Measurements from ENCODE around the gene CEACAM21.

Gene CEACAM21

DNA sequence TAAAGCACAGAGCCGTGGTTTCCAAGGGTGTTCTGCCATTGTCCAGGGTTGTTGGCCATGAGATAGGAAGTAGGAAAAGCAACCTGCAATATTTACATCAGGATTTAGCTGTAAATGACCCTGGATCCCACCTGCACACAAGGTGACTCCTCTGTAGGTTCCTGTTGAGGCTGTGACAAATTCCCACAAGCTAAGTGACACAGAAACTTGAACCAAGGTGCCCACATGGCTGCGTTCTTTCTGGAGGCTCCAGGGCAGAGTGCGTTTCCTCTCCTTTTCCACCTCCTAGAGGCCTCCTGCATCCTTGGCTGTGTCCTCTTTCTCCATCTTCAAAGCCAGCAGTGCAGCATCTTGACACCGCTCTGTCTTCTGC lies 11.9 kb downstream of the CEACAM21 start:
- DNase-seq = no peak

DNA sequence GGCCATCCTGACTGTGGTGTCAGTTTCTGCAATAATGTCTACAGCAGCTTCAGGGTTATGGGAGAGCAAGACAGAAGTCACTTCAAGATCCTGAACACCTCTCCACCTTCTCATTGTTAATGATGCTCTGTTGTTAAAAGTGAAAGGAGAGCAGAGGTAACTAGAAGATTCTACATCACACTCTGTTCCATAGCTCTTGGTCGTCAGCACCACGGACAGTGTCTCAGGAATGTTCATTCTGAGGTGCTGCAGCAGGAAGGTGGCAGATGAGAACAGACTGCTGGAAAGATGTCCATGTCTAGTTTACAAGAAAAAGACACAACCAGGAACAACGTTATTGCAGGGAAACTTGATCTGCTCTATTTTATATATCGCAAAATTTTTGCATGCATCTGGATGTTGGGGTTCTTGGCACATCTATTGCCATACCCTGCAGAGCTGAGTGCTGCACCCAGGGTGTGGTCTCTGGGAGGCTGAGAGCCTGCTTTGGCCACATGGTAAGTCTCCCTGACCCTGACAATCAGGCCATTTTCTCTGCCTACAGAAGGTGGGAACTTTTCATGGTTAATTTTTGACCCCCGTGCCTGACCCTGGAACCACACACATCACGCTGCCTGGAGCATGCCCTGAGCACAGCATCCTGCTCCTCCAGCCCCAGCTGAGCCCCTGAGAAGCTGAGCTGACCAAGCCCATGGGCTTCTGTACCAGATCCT lies 12.7 kb downstream of the CEACAM21 start:
- DNase-seq = peak; percentile 29

GRCh38 chr19:41589371-41589770 lies 13.4 kb downstream of the CEACAM21 start:
- no peak for DNase-seq

- DNase-seq = no peak
Observed at GRCh38 chr19:41590936-41591335, 15.0 kb downstream of the CEACAM21 start.

DNA sequence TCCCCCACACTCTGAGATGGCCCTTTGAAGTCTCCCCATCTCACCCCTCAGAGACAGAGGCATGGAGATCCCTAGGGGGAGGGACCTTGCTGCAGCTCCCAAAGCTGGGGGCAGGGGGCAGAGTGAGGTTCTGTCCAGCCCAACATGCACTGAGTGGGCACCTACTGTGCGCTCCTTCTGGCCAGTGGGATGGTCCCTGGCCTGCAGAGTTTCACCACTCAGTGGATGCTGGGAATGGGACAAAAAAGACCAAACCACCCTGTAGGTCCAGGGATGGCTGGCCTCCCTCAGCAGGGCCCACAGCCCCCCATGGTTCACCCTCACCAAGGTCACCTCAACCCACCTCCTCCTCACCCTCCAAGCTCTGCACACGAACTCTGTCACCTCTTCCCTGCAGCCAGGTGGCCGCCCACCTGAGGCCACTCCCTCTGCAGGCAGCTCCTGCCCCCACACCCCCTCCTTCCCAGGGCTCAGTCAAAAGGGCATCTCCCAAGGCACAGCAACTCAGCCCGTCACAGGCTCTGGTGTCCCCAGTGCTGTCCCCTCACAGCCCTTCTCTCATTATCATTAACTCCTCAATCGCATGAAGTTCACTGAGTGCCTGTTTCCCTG lies 16.1 kb downstream of the CEACAM21 start:
- no peak for DNase-seq

GRCh38 chr19:41595258-41595889 lies 19.4 kb downstream of the CEACAM21 start:
- DNase-seq = peak; percentile 90

DNA sequence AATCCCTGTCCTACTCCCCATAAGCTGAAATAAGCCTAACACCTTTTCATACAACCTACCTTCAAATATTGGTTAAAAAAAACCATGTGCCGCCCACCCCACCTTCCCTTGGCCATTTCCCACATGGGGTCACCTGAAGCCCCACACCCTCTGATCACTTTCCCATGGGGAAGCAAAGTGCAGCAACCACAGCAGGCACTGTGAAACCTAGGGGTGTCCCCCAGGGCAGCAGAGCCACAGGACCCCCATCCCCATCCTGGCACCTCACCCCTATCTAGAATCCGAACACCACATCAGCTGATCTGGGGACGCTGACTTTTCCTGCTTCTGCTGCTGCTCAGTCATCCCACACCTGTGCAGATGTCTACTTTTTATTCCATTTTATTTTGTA lies 19.9 kb downstream of the CEACAM21 start:
- no peak for DNase-seq

- DNase-seq = peak; percentile 83
Observed at GRCh38 chr19:41597600-41598041, 21.7 kb downstream of the CEACAM21 start.

- no peak for DNase-seq
Observed at GRCh38 chr19:41599175-41599966, 23.4 kb downstream of the CEACAM21 start.

- no peak for DNase-seq
Observed at GRCh38 chr19:41601771-41602170, 25.8 kb downstream of the CEACAM21 start.

DNA sequence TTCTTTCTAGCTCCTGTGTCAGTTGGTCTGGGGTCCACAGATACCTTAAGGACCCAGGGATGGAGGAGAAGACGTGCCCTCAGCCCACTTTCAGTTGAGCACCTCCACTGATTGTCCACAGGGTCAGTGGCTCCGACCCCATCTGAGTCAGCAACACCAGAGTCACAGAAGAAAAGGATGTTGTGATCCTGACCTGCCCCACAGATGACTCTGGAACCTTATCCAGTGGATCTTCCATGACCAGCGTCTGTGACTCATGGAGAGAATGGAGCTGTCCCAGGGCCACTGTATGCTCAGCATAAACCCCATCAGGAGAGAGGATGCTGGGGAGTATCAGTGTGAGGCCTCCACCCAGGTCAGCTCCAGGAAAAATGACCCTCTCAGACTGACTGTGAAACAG lies 28.9 kb downstream of the CEACAM21 start:
- no peak for DNase-seq

DNA sequence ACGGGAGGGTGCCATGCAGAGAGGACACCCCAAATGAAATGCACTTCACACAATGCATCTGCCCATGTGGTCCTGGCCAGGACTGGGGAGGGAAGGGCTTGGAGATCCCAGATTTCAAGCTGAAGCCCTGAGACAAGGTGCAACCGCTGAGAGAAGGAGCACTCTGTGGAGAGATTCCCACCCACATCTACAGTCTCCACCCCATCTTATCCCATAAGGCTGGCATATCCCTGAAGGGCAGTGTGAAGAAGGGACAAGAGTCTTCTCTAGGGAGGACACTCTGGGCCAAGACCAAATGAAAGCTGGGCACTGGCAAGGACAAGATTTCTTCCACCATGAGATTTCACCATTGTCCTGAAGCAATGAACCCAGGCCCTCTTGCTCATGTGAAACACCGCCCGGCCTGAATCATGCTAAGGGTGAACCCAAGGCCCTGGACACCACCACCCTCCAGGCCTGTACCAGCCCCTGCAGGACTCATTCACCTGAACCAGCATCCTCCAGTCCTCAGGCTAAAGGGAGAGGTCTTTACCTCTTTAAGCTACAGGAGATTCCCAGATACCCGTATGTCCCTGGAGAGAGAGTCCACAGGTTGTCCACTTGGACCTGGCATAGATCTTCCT lies 30.4 kb downstream of the CEACAM21 start:
- no peak for DNase-seq

GRCh38 chr19:41607668-41608067 lies 31.7 kb downstream of the CEACAM21 start:
- DNase-seq = no peak

DNA sequence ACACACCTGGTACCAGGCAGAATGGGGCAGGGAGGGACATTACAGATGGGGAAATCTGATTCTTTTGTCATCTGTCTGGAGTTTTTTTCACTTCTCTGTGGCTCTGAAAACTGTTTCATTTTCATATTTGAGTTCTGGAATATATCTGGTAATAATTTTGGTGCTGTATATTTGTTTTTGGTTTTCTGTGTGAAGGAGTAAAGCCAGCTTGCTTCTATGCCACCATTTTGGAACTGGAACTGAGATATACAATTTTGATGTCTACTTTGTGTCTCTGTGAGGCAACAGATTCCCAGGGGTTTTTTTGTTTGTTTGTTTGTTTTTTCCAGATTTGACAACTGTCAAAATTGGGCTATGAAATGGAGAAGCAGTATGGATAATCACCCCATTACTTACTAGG lies 34.8 kb downstream of the CEACAM21 start:
- DNase-seq = no peak

DNA sequence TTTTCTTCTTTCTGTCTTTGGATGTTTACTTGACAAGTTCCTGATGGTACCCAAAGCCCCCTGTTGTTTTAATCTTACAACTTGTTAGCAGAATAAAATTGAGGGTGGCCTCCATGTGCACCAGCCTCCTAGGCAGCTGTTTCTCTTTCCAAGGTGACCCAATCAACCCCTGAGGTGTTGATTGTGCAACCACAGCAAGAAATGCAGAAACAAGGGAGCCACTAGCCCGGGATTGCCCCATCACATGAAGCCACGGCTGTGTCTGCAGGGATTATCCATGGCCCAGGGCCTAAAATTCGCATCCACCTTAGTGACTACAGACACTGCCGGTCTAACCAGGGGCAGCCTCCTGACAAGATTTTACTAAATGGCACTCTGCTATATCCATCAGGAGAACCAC lies 36.5 kb downstream of the CEACAM21 start:
- no peak for DNase-seq

DNA sequence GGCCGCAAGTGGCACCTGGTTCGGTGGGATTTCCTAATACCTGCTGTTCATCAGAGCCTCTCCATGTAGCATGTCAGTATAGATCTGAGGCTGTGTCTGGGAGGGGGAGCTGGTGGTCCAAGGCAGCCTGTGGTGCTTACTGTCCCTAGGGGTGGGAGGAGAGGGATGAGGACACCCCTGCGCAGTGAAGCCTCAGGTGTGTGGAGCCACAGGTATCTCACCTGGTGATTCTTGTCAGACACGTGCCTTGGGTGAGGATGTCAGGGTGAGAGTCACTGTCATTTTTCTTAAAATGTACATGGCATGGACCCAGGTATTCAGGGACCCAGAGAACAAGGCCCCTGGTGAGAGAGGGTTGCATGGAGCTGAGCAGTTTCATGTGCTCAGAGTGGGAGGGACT lies 39.2 kb downstream of the CEACAM21 start:
- no peak for DNase-seq

- peak; percentile 34 for DNase-seq
Observed at GRCh38 chr19:41616792-41617621, 41.0 kb downstream of the CEACAM21 start.

DNA sequence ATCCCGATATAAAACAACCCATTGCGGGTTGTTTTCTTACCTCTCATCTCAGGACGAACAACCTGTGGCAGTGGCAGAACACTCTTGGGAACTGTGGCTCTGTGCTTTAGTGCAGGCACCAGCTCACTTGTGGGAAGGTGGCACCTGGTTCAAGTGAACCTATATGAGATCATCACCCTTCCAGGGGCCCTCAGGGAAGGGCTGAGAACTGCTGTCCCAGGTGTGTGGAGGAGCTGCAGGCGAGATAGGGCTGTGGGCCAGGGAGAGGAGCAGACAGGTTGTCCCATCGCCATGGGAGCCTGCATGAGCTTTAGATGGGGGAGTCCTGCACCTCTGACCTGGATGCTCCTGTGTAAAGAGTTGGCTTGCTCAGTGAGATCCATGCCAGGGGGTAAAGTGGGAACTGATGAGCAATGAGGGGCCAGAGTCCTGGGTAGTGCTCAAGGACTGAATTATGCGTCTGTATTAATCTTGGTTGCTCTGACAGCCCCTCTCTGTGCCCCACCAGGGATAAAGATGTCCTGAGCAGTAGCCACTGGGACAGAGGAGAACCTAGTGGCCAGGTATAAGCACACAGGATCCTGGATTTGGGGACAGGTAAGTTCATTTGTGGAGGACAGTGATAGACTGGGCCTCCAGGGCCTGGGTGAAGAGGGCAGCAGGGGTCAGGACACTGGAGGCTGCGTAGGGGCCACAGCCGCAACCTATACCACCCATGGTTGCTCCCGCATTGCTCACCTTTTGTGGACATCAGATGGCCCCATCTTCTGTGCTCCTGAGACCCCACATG lies 42.2 kb downstream of the CEACAM21 start:
- no peak for DNase-seq

- no peak for DNase-seq
Observed at GRCh38 chr19:41619018-41619556, 43.1 kb downstream of the CEACAM21 start.

GRCh38 chr19:41620171-41620570 lies 44.2 kb downstream of the CEACAM21 start:
- no peak for DNase-seq

DNA sequence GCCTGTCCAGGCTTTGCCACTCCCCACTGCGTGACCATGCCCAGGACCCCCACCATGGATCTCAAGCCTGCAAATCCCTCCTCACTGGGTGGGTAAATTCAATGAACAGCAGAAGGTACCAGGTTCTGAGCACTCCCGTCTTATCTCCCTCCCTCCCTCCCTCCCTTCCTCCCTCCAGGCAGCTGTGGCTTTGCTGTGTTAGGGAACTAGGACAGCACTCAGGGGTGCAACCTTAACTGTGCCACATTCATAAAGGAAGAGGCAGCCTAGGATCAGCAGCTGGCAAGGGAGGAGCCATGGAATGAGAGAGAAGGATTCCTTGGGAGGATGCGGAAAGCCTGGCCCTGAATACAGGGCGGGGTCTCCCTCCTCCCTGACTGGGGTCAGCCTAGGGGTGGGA lies 45.3 kb downstream of the CEACAM21 start:
- no peak for DNase-seq
